Effector memory CD4-positive, alpha-beta T cell (primary cell): ENCODE results near the gene CDH3.

Experiments
- DNase-seq, 3 donors: peaks; one replicate each; pipeline ENCODE4 v3.0.0-alpha.2; 2020
- H3K27ac ChIP-seq: 2 replicates; pipeline ENCODE4 v1.7.0; 2013; ENCODE audit warnings: mild to moderate bottlenecking, low read length, moderate library complexity; ENCODE audit not compliant: insufficient read depth, poor library complexity, severe bottlenecking
- H3K27me3 ChIP-seq: replicated peaks from 2 replicates; pipeline ENCODE4 v1.7.0; 2013; ENCODE audit warnings: mild to moderate bottlenecking, low read length; ENCODE audit not compliant: insufficient read depth, control insufficient read depth, poor library complexity, severe bottlenecking
- H3K36me3 ChIP-seq: 2 replicates; pipeline ENCODE4 v1.7.0; 2013; ENCODE audit warnings: mild to moderate bottlenecking, low read length, moderate library complexity; ENCODE audit not compliant: control insufficient read depth, insufficient read depth
- H3K4me1 ChIP-seq: 2 replicates; pipeline ENCODE4 v1.7.0; 2013; ENCODE audit warnings: low read length, mild to moderate bottlenecking; ENCODE audit not compliant: control insufficient read depth, insufficient read depth, poor library complexity, severe bottlenecking
- H3K4me3 ChIP-seq: 2 replicates; pipeline ENCODE4 v1.7.0; 2013; ENCODE audit warnings: low read length, low read depth, mild to moderate bottlenecking; ENCODE audit not compliant: insufficient read depth, poor library complexity, severe bottlenecking
- H3K9me3 ChIP-seq: 2 replicates; pipeline ENCODE4 v1.7.0; 2013; ENCODE audit warnings: mild to moderate bottlenecking, low read length, moderate library complexity; ENCODE audit not compliant: control insufficient read depth

CDH3 gene

DNA sequence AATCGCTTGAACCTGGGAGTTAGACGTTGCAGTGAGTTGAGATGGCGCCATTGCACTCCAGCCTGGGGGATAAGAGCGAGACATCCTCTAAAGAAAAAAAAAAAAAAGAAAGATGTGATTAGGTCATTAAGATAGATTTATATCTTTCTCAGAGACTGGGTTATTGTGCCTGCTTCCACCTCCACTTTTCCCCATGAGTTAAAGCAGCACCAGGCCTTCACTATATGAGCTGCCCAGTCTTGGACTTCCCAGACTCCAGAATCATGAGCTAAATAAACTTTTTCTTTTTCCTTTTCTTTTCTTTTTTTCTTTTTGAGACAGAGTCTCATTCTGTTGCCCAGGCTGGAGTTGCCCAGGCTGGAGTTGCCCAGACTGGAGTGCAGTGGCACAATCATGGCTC lies 72.6 kb downstream of the CDH3 start:
- DNase-seq, result no peak
- no peaks in the 10 kb centered on the region for H3K27me3 ChIP-seq
- no peaks in the 10 kb centered on the region for H3K4me1 ChIP-seq
- H3K9me3 ChIP-seq, result no peaks in the 10 kb centered on the region
- H3K27ac ChIP-seq, result no peak overlapping the region
- no peaks in the 10 kb centered on the region for H3K36me3 ChIP-seq
- no peak overlapping the region for H3K4me3 ChIP-seq

- Histone ChIP-seq H3K9me3 (no peaks in the 10 kb centered on the region), H3K4me1 (no peaks in the 10 kb centered on the region), H3K27ac (no peak overlapping the region), H3K36me3 (no peaks in the 10 kb centered on the region), H3K4me3 (no peak overlapping the region), H3K27me3 (no peaks in the 10 kb centered on the region)
- DNase-seq, result no peak
These were observed 73.5 kb downstream of the CDH3 start for GRCh38 chr16:68718590-68718989.

DNA sequence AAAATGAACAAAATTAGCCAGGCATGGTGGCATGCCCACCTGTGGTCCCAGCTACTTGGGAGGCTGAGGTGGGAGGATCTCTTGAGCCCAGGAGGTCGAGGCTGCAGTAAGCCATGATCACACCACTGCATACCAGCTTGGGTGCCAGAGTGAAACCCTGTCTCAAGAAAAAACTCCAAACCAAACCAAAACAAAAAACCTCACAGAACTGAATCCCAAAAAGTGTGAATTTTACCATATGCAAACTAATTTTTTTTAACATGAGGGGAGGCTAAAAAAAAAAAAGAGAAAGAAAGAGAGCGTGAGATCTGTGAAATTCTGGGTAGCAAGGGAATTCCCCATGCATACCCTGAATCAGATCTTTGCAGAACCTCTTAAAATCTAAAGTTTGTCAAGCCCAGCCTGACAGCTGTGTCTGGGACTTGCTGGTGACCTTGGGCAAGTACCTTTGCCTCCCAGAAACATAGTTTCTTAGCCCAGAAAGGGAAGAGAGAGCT lies 74.9 kb downstream of the CDH3 start:
- no peak for DNase-seq
- H3K9me3 ChIP-seq, result no peaks in the 10 kb centered on the region
- no peaks in the 10 kb centered on the region for H3K27me3 ChIP-seq
- H3K27ac ChIP-seq, result no peak overlapping the region
- H3K36me3 ChIP-seq, result no peaks in the 10 kb centered on the region
- H3K4me3 ChIP-seq, result no peak overlapping the region
- no peaks in the 10 kb centered on the region for H3K4me1 ChIP-seq

DNA sequence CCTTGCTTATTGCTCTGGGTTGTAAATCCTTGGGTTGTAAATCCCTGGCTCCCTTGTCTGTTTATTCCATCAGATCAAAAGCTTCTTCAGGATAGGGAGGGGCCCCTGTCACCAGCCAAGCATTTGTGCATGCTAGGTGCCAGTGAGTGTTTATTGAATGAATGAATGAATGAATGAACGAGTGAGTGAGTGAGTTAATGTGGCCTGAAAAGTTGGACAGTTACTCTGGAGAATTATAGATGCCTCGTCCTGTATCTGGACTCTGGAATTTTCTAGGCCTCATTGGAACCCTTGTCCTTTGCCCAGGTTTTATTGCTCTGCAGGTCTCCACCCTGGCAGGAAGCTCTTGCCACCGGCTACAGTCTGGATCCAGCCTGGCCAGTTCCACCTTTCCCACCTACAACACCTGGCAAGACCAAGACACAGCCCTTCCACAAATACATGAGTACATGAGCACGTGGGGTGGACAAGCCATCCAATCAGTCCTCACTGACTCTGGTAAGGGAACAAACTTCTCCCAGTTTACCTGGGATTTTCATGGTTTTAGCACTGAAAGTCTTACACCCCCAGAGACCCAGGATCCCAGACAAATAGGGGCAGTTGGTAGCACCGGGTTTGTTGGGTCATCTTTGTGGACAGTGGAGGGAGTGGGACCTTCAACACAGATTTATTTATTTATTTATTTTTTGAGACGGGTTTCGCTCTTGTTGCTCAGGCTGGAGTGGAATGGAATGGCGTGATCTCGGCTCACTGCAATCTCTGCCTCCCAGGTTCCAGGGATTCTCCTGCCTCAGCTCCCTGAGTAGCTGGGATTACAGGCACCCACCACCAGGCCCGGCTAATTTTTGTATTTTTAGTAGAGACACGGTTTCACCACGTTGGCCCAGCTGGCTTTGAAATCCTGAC lies 77.3 kb downstream of the CDH3 start:
- Histone ChIP-seq H3K36me3 (no peaks in the 10 kb centered on the region), H3K9me3 (no peaks in the 10 kb centered on the region), H3K27me3 (no peaks in the 10 kb centered on the region), H3K4me1 (no peaks in the 10 kb centered on the region), H3K27ac (no peak overlapping the region), H3K4me3 (no peak overlapping the region)
- no peak for DNase-seq

- DNase-seq, result no peak
- H3K36me3 ChIP-seq, result no peaks in the 10 kb centered on the region
- no peak overlapping the region for H3K27ac ChIP-seq
- H3K4me3 ChIP-seq, result no peak overlapping the region
- no peaks in the 10 kb centered on the region for H3K27me3 ChIP-seq
- H3K9me3 ChIP-seq, result no peaks in the 10 kb centered on the region
- no peaks in the 10 kb centered on the region for H3K4me1 ChIP-seq
These were observed 79.7 kb downstream of the CDH3 start for GRCh38 chr16:68724797-68725196.

DNA sequence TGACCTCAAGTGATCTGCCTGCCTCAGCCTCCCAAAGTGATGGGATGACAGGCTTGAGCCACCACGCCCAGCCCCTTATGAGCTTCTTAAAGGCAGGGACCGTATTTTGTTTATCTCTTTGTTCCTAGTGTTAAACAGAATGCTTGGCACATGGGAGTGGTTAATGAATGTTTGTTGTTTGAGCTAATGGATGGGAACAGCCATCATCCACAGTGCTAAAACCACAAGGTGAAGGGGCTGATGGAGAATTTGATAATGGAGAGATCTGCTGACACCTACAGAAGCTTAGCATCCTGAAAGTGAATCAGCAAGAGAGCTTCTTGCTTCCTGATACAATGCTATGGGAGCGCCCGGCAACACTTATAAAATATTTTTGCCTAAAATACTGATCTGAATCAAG lies 83.4 kb downstream of the CDH3 start:
- DNase-seq, result no peak
- Histone ChIP-seq H3K36me3 (no peaks in the 10 kb centered on the region), H3K9me3 (no peaks in the 10 kb centered on the region), H3K27ac (no peak overlapping the region), H3K27me3 (no peaks in the 10 kb centered on the region), H3K4me3 (no peak overlapping the region), H3K4me1 (no peaks in the 10 kb centered on the region)

GRCh38 chr16:68731637-68732036 lies 86.5 kb downstream of the CDH3 start:
- no peak overlapping the region for H3K27ac ChIP-seq
- no peak for DNase-seq

GRCh38 chr16:68732042-68732680 lies 87.1 kb downstream of the CDH3 start:
- H3K27me3 ChIP-seq, result peaks cover 6% of the 10 kb centered on the region
- H3K4me1 ChIP-seq, result peaks cover 3% of the 10 kb centered on the region
- no peak overlapping the region for H3K27ac ChIP-seq
- no peaks in the 10 kb centered on the region for H3K36me3 ChIP-seq
- no peak overlapping the region for H3K4me3 ChIP-seq
- H3K9me3 ChIP-seq, result no peaks in the 10 kb centered on the region
- DNase-seq, result no peak

More at GRCh38 chr16:68731637-68732036, 86.5 kb downstream of the CDH3 start:
- Histone ChIP-seq H3K36me3 (no peaks in the 10 kb centered on the region), H3K9me3 (no peaks in the 10 kb centered on the region), H3K4me1 (no peaks in the 10 kb centered on the region), H3K4me3 (no peak overlapping the region), H3K27me3 (peaks cover under 1% of the 10 kb centered on the region)

DNA sequence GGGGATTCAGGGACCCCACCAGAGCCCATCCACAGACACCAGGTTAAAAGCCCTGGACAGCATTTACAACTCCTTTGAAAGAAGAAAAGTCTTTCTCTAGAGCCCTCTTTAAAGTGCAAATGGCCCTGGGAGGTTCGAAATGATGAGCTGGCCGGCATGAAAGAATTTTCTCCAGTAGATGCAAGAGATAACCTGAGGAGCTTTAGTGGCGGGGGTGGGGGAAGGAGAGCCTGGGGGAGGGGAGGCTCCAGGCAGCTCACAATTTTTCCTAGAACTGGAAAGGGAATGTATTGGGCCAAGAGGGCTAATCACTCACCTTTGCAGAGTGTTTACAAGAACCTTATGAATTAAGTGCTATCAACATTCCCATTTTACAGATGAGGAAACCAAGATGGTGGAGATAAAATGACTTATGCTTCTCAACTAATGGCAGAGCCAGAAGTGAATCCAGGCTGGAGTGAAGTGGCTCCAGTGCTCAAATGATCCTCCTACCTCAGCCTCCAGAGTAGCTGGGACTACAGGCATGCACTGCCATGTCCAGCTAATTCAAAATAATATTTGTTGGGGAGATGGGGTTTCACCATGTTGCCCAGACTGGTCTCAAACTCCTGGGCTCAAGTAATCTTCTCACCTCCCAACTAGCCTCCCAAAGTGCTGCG lies 87.8 kb downstream of the CDH3 start:
- no peak for DNase-seq
- peaks cover 13% of the 10 kb centered on the region for H3K27me3 ChIP-seq
- no peak overlapping the region for H3K27ac ChIP-seq
- H3K9me3 ChIP-seq, result no peaks in the 10 kb centered on the region
- H3K4me3 ChIP-seq, result no peak overlapping the region
- H3K4me1 ChIP-seq, result peaks cover 10% of the 10 kb centered on the region
- no peaks in the 10 kb centered on the region for H3K36me3 ChIP-seq

- Histone ChIP-seq H3K36me3 (no peaks in the 10 kb centered on the region), H3K9me3 (no peaks in the 10 kb centered on the region), H3K27me3 (peaks cover 17% of the 10 kb centered on the region), H3K4me3 (no peak overlapping the region), H3K4me1 (peaks cover 13% of the 10 kb centered on the region), H3K27ac (no peak overlapping the region)
- no peak for DNase-seq
These were observed 88.5 kb downstream of the CDH3 start for GRCh38 chr16:68733570-68733969.
